H9 (cell line): ENCODE measurements around the gene ZNF578. TPM values are rescaled to one million over a fixed set of nuclear protein-coding genes. Genes with fewer than 3 reads are reported as not detected.

Experiments
- DNase-seq: peaks from one replicate; pipeline ENCODE4 v3.0.0-alpha.2; 2017
- H2AFZ ChIP-seq: one replicate; pipeline ENCODE4 v1.6.1; 2013; ENCODE audit warnings: mild to moderate bottlenecking, low read length, control low read depth, moderate library complexity
- H2AK5ac ChIP-seq: 2 replicates; pipeline ENCODE4 v1.6.1; 2013; ENCODE audit warnings: low read length, control low read depth, mixed read lengths; ENCODE audit not compliant: insufficient read length
- H2BK120ac ChIP-seq: one replicate; pipeline ENCODE4 v1.6.1; 2013; ENCODE audit warnings: low read depth, mild to moderate bottlenecking, low read length, control low read depth, inconsistent platforms; ENCODE audit not compliant: poor library complexity, severe bottlenecking
- H2BK12ac ChIP-seq: 2 replicates; pipeline ENCODE4 v1.6.1; 2013; ENCODE audit warnings: low read length, control low read depth, mixed read lengths, low read depth; ENCODE audit not compliant: insufficient read length
- H2BK15ac ChIP-seq: 2 replicates; pipeline ENCODE4 v1.6.1; 2013; ENCODE audit warnings: low read depth, low read length, control low read depth
- H2BK20ac ChIP-seq: one replicate; pipeline ENCODE4 v1.6.1; 2013; ENCODE audit warnings: low read depth, mild to moderate bottlenecking, low read length, control low read depth, inconsistent platforms; ENCODE audit not compliant: poor library complexity, severe bottlenecking
- H2BK5ac ChIP-seq: 2 replicates; pipeline ENCODE4 v1.6.1; 2013; ENCODE audit warnings: low read length, control low read depth, mixed read lengths; ENCODE audit not compliant: insufficient read length
- H3K14ac ChIP-seq: 2 replicates; pipeline ENCODE4 v1.6.1; 2013; ENCODE audit warnings: low read length, control low read depth; ENCODE audit not compliant: insufficient read depth
- H3K18ac ChIP-seq: 2 replicates; pipeline ENCODE4 v1.6.1; 2013; ENCODE audit warnings: low read depth, mild to moderate bottlenecking, mixed read lengths, low read length, control low read depth; ENCODE audit not compliant: insufficient read length
- H3K23ac ChIP-seq: 2 replicates; pipeline ENCODE4 v1.6.1; 2013; ENCODE audit warnings: low read length, control low read depth, mixed read lengths, low read depth; ENCODE audit not compliant: insufficient read length
- H3K23me2 ChIP-seq: 2 replicates; pipeline ENCODE4 v1.6.1; 2013; ENCODE audit warnings: low read depth, mild to moderate bottlenecking, mixed read lengths, low read length, control low read depth; ENCODE audit not compliant: insufficient read length, poor library complexity, severe bottlenecking
- H3K27ac ChIP-seq: 2 replicates; pipeline ENCODE4 v1.5.1; 2013; ENCODE audit warnings: low read length, control low read depth, mixed read lengths, low read depth; ENCODE audit not compliant: insufficient read length
- H3K27me3 ChIP-seq: 2 replicates; pipeline ENCODE4 v1.6.1; 2013; ENCODE audit warnings: low read length, control low read depth, inconsistent platforms; ENCODE audit not compliant: insufficient read depth
- H3K4ac ChIP-seq: 2 replicates; pipeline ENCODE4 v1.6.1; 2013; ENCODE audit warnings: low read depth, mild to moderate bottlenecking, control low read depth, inconsistent platforms, low read length, moderate library complexity
- H3K4me1 ChIP-seq: 2 replicates; pipeline ENCODE4 v1.6.1; 2013; ENCODE audit warnings: low read length, control low read depth, inconsistent platforms; ENCODE audit not compliant: insufficient read depth
- H3K4me2 ChIP-seq: 2 replicates; pipeline ENCODE4 v1.6.1; 2013; ENCODE audit warnings: low read length, control low read depth, mixed read lengths; ENCODE audit not compliant: insufficient read length, insufficient read depth
- H3K56ac ChIP-seq: 2 replicates; pipeline ENCODE4 v1.6.1; 2013; ENCODE audit warnings: low read depth, mild to moderate bottlenecking, mixed read lengths, low read length, control low read depth; ENCODE audit not compliant: insufficient read length
- H3K79me1 ChIP-seq: 2 replicates; pipeline ENCODE4 v1.6.1; 2013; ENCODE audit warnings: low read depth, mild to moderate bottlenecking, moderate library complexity, low read length, control low read depth, inconsistent platforms; ENCODE audit not compliant: insufficient read depth, poor library complexity, severe bottlenecking
- H3K79me2 ChIP-seq: 2 replicates; pipeline ENCODE4 v1.6.1; 2013; ENCODE audit warnings: low read length, control low read depth, inconsistent platforms; ENCODE audit not compliant: insufficient read depth
- H3K9ac ChIP-seq: 2 replicates; pipeline ENCODE4 v1.6.1; 2013; ENCODE audit warnings: low read length, control low read depth, mixed read lengths; ENCODE audit not compliant: insufficient read length; ENCODE audit errors: extremely low read depth
- H3K9me3 ChIP-seq: one replicate; pipeline ENCODE4 v1.6.1; 2013; ENCODE audit warnings: low read depth, low read length, inconsistent platforms; ENCODE audit not compliant: control insufficient read depth
- H3T11ph ChIP-seq: one replicate; pipeline ENCODE4 v1.6.1; 2013; ENCODE audit warnings: mild to moderate bottlenecking, low read length, control low read depth, inconsistent platforms
- H4K20me1 ChIP-seq: one replicate; pipeline ENCODE4 v1.6.1; 2013; ENCODE audit not compliant: control insufficient read depth, insufficient read length, insufficient read depth
- H4K5ac ChIP-seq: 2 replicates; pipeline ENCODE4 v1.6.1; 2013; ENCODE audit warnings: low read depth, mild to moderate bottlenecking, mixed read lengths, low read length, control low read depth; ENCODE audit not compliant: insufficient read length
- H4K8ac ChIP-seq: replicated peaks from 2 replicates; pipeline ENCODE4 v1.6.1; 2013; ENCODE audit warnings: low read length, control low read depth, mixed read lengths, low read depth; ENCODE audit not compliant: insufficient read length
- H4K91ac ChIP-seq: 2 replicates; pipeline ENCODE4 v1.6.1; 2013; ENCODE audit warnings: low read depth, mild to moderate bottlenecking, moderate library complexity, mixed read lengths, low read length, control low read depth; ENCODE audit not compliant: insufficient read length
- H3K27ac Mint-ChIP-seq, 3 experiments: 2 replicates in 2 of 3; 3 replicates in 1 of 3; pipeline ENCODE4 v1.8.0; 2020 to 2021; ENCODE audit warnings: mixed read lengths in 3 of 3, mild to moderate bottlenecking in 1 of 3, moderate library complexity in 1 of 3
- H3K27me3 Mint-ChIP-seq: 2 replicates; pipeline ENCODE4 v1.8.0; 2021; ENCODE audit warnings: low read depth, mild to moderate bottlenecking, moderate library complexity, mixed read lengths
- H3K36me3 Mint-ChIP-seq, 3 experiments: 2 replicates in 2 of 3; 3 replicates in 1 of 3; pipeline ENCODE4 v1.8.0; 2020 to 2021; ENCODE audit warnings: low read depth in 3 of 3, mixed read lengths in 3 of 3; ENCODE audit not compliant: insufficient read depth in 1 of 3
- H3K4me1 Mint-ChIP-seq, 2 experiments: 2 replicates each; pipeline ENCODE4 v1.8.0; 2020; ENCODE audit warnings: mixed read lengths in 2 of 2
- H3K4me3 Mint-ChIP-seq, 2 experiments: 2 replicates in 1 of 2; 3 replicates in 1 of 2; pipeline ENCODE4 v1.8.0; 2020 to 2021; ENCODE audit warnings: mild to moderate bottlenecking in 2 of 2, mixed read lengths in 2 of 2, moderate library complexity in 1 of 2
- H3K9me3 Mint-ChIP-seq, 2 experiments: 2 replicates in 1 of 2; 3 replicates in 1 of 2; pipeline ENCODE4 v1.8.0; 2020; ENCODE audit warnings: mild to moderate bottlenecking in 2 of 2, mixed read lengths in 2 of 2, moderate library complexity in 1 of 2
- WGBS: extraction: QIAGEN DNeasy Blood & Tissue Kit; methylation state at CpG from one replicate; pipeline ENCODE4 v1.1.7; 2013; ENCODE audit warnings: missing lambda C conversion rate, low lambda C conversion rate, mixed read lengths; ENCODE audit not compliant: insufficient read length; ENCODE audit errors: extremely low coverage; 5-methylcytosine and 5-hydroxymethylcytosine counted together
- total RNA-seq: library from RNA; stranded (reverse); gene quantifications from 2 replicates; pipeline ENCODE4 v1.2.1, GENCODE V29; 2021
- TF ChIP-seq, protein P1 (sequence below): fragments of 200-600 bp; sonication (generic); conservative IDR thresholded peaks from 3 replicates; pipeline ENCODE4 v1.8.0; 2021; ENCODE audit warnings: antibody characterized with exemption, mild to moderate bottlenecking

Gene ZNF578
- total RNA-seq, 1 experiment from 2014 or later = 5.3 TPM

DNA sequence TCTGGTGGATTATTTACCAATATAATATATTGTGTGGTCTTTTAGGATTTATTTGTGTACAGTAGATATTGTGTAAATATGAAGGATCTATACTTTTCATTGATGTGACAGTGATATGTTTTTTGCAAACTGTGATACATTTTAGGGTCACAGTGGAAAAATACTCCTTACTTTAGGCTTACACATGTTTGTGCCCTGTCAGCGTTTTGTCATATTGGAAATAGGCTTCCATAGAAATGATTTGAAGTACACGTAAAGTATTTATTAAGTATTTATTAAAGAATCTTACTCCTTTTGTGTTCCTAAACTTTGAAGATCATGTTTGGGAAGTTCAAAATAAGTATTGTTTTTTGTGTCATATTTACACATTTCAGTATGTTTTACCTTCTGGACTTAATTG is 79.1 kb downstream of the ZNF578 start:
- Mint-ChIP-seq H3K36me3 (peaks cover 0 to 14% (median 0%) of the 10 kb centered on the region in 3 experiments; a peak in 3 of 7 replicates), H3K27ac (no peak overlapping the region), H3K27me3 (peaks cover 8% of the 10 kb centered on the region), H3K9me3 (no peaks in the 10 kb centered on the region), H3K4me3 (no peak overlapping the region), H3K4me1 (peaks cover 24 to 28% of the 10 kb centered on the region in 2 experiments)
- no peaks in the 10 kb centered on the region; the same call in 1 of the 2 replicates for H3K4me1 ChIP-seq
- H2BK12ac ChIP-seq = no peak overlapping the region
- H3K23ac ChIP-seq = no peak overlapping the region
- TF ChIP-seq, protein P1, sequence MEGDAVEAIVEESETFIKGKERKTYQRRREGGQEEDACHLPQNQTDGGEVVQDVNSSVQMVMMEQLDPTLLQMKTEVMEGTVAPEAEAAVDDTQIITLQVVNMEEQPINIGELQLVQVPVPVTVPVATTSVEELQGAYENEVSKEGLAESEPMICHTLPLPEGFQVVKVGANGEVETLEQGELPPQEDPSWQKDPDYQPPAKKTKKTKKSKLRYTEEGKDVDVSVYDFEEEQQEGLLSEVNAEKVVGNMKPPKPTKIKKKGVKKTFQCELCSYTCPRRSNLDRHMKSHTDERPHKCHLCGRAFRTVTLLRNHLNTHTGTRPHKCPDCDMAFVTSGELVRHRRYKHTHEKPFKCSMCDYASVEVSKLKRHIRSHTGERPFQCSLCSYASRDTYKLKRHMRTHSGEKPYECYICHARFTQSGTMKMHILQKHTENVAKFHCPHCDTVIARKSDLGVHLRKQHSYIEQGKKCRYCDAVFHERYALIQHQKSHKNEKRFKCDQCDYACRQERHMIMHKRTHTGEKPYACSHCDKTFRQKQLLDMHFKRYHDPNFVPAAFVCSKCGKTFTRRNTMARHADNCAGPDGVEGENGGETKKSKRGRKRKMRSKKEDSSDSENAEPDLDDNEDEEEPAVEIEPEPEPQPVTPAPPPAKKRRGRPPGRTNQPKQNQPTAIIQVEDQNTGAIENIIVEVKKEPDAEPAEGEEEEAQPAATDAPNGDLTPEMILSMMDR = no peak
- no peak overlapping the region for H2BK20ac ChIP-seq
- no peak overlapping the region for H2BK15ac ChIP-seq
- no peak overlapping the region for H4K91ac ChIP-seq
- no peak overlapping the region for H4K8ac ChIP-seq
- no peak overlapping the region for H2AK5ac ChIP-seq
- no peak overlapping the region for H2BK5ac ChIP-seq
- H3K18ac ChIP-seq = no peak overlapping the region
- no peak overlapping the region for H3K27ac ChIP-seq
- WGBS = no CpG with 5 or more reads among the region's 2 CpGs
- no peaks in the 10 kb centered on the region for H3K9me3 ChIP-seq
- no peak overlapping the region for H3K4ac ChIP-seq
- peaks cover 15% of the 10 kb centered on the region for H3K23me2 ChIP-seq
- no peaks in the 10 kb centered on the region for H4K20me1 ChIP-seq
- no peaks in the 10 kb centered on the region for H3K27me3 ChIP-seq
- H3T11ph ChIP-seq = no peak overlapping the region
- H4K5ac ChIP-seq = no peak overlapping the region
- H3K79me2 ChIP-seq = no peaks in the 10 kb centered on the region
- no peak for DNase-seq
- H3K56ac ChIP-seq = no peak overlapping the region
- no peak overlapping the region for H3K4me2 ChIP-seq
- no peak overlapping the region for H2BK120ac ChIP-seq
- no peak overlapping the region for H3K14ac ChIP-seq
- peaks cover 5% of the 10 kb centered on the region for H3K79me1 ChIP-seq
- no peak overlapping the region for H2AFZ ChIP-seq
- no peak overlapping the region for H3K9ac ChIP-seq
